ENCODE data around the gene GPC5. TPM values are rescaled to one million over a fixed set of nuclear protein-coding genes. Genes with fewer than 3 reads are reported as not detected.

Gene GPC5
- total and polyA plus RNA-seq, 2 of the 8 experiments (the other 6 are each of a cell fraction or from before 2014, with no cell fraction given) = 0.20 to 0.39 TPM

- no peak for TF ChIP-seq SUZ12 (IDR thresholded peaks at IDR 0.05; ENCODE audit: low read length)
Observed at GRCh38 chr13:92346046-92346445, 947.6 kb downstream of the GPC5 start (continued).

Measured in H1 (cell line).